Neural progenitor cell (in vitro differentiated cells): Measurements from ENCODE around the gene MEIS1. TPM values are rescaled to one million over a fixed set of nuclear protein-coding genes. Genes with fewer than 3 reads are reported as not detected.

Experiments used
- DNase-seq: peaks from one replicate; pipeline ENCODE4 v3.0.0-alpha.2; 2016; ENCODE audit warnings: low spot score
- H2AFZ ChIP-seq: fragments of 200-600 bp; sonication (generic); replicated peaks from 2 replicates; pipeline ENCODE4 v1.6.1; 2016; ENCODE audit warnings: antibody characterized with exemption
- H3F3A ChIP-seq: fragments of 200-600 bp; sonication (generic); 2 replicates; pipeline ENCODE4 v1.6.1; 2016; ENCODE audit warnings: antibody characterized with exemption, low read depth
- H3K27ac ChIP-seq: fragments of 200-600 bp; sonication (generic); 2 replicates; pipeline ENCODE4 v1.5.1; 2016; ENCODE audit warnings: mild to moderate bottlenecking
- H3K27me3 ChIP-seq: fragments of 200-600 bp; sonication (generic); 2 replicates; pipeline ENCODE4 v1.6.1; 2016; ENCODE audit warnings: mild to moderate bottlenecking, moderate library complexity
- H3K36me3 ChIP-seq: fragments of 200-600 bp; sonication (generic); 2 replicates; pipeline ENCODE4 v1.5.1; 2016
- H3K4me1 ChIP-seq: fragments of 200-600 bp; sonication (generic); 2 replicates; pipeline ENCODE4 v1.6.1; 2016; ENCODE audit warnings: mixed run types
- H3K4me2 ChIP-seq: fragments of 200-600 bp; sonication (generic); 2 replicates; pipeline ENCODE4 v1.6.1; 2016
- H3K4me3 ChIP-seq: fragments of 200-600 bp; sonication (generic); 2 replicates; pipeline ENCODE4 v1.5.1; 2016
- H3K79me2 ChIP-seq: fragments of 200-600 bp; sonication (generic); 2 replicates; pipeline ENCODE4 v1.6.1; 2016; ENCODE audit warnings: low read depth
- H3K9ac ChIP-seq: fragments of 200-600 bp; sonication (generic); 2 replicates; pipeline ENCODE4 v1.6.1; 2016
- H3K9me3 ChIP-seq: fragments of 200-600 bp; sonication (generic); 2 replicates; pipeline ENCODE4 v1.5.1; 2016; ENCODE audit warnings: low read depth
- H4K20me1 ChIP-seq: fragments of 200-600 bp; sonication (generic); 2 replicates; pipeline ENCODE4 v1.6.1; 2016; ENCODE audit warnings: low read depth
- H3K27ac Mint-ChIP-seq: 3 replicates; pipeline ENCODE4 v1.8.0; 2021; ENCODE audit warnings: mixed read lengths
- H3K27me3 Mint-ChIP-seq: 2 replicates; pipeline ENCODE4 v1.8.0; 2022; ENCODE audit warnings: low read depth, mild to moderate bottlenecking, inconsistent platforms, moderate library complexity, mixed read lengths; ENCODE audit not compliant: insufficient read depth
- H3K36me3 Mint-ChIP-seq: 3 replicates; pipeline ENCODE4 v1.8.0; 2021; ENCODE audit warnings: mixed read lengths
- H3K4me1 Mint-ChIP-seq: 3 replicates; pipeline ENCODE4 v1.8.0; 2021; ENCODE audit warnings: mixed read lengths
- H3K4me3 Mint-ChIP-seq: 3 replicates; pipeline ENCODE4 v1.8.0; 2021; ENCODE audit warnings: mild to moderate bottlenecking, moderate library complexity, mixed read lengths
- H3K9me3 Mint-ChIP-seq: 3 replicates; pipeline ENCODE4 v1.8.0; 2020; ENCODE audit warnings: mixed read lengths
- EZH2 ChIP-seq: fragments of 200-600 bp; sonication (generic); IDR thresholded peaks from 2 replicates; pipeline ENCODE4 v1.6.1; 2017; ENCODE audit warnings: antibody characterized with exemption, mild to moderate bottlenecking, moderate library complexity
- EZH2phosphoT487 ChIP-seq: fragments of 200-600 bp; sonication (generic); IDR thresholded peaks from 2 replicates; pipeline ENCODE4 v1.6.1; 2017; ENCODE audit warnings: antibody characterized with exemption
- total RNA-seq: library from RNA; depleted of rRNA; stranded (reverse); fragments of >200 nt; gene quantifications from 2 replicates; pipeline ENCODE4 v1.2.3, GENCODE V29; 2015; ENCODE audit warnings: low replicate concordance
- TF ChIP-seq, protein P1 (sequence below): fragments of 200-600 bp; sonication (generic); IDR thresholded peaks from 2 replicates; pipeline ENCODE4 v1.5.1; 2017; ENCODE audit warnings: antibody characterized with exemption, mild to moderate bottlenecking

MEIS1 gene
- total RNA-seq, 1 donor from 2014 or later: 14.7 TPM

DNA sequence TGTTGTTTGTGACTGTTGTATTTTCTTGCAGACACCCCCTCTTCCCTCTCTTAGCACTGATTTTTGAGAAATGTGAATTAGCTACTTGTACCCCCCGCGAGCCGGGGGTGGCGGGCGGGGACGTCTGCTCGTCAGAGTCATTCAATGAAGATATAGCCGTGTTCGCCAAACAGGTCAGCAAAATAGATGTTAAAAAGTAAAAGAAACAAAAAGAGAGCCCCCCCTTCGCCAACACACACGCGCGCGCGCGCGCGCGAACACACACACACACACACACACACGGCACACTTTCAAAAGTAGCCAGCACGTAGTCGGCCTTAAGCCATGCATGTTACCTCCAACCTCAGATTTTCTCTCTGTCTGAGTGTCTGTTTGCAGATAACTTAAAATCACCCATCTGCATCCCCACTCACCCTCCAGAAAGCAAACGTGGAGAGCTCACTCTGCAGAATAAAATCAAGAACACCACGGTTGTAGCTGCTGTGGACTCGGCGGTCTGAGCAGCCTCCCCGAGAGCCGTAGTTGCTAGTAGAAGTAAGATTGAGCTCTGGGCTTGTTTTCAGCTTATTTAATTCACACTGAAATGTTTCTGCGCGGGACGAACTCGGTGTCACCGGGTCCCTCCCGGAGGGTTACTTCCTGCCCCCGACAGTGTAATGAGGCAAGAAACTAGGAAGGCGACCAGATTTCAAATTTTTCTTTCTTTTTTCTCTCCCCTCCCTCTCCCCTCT lies 5.1 kb downstream of the MEIS1 start:
- Mint-ChIP-seq H3K4me3 (peak overlapping the region; percentile 93), H3K27ac (peak overlapping the region; percentile 90), H3K27me3 (peaks cover 48% of the 10 kb centered on the region), H3K36me3 (peaks cover 19% of the 10 kb centered on the region), H3K9me3 (no peaks in the 10 kb centered on the region), H3K4me1 (peaks cover 59% of the 10 kb centered on the region)
- H3K9me3 ChIP-seq: no peaks in the 10 kb centered on the region
- peak overlapping the region; percentile 91 for H3K4me2 ChIP-seq
- H3K9ac ChIP-seq: no peak overlapping the region
- H3K27ac ChIP-seq: no peak overlapping the region
- H3K4me3 ChIP-seq: peak overlapping the region; percentile 61
- DNase-seq: peak; percentile 39
- TF ChIP-seq EZH2: peak; percentile 53
- peak; percentile 60 for TF ChIP-seq EZH2phosphoT487
- TF ChIP-seq, protein P1, sequence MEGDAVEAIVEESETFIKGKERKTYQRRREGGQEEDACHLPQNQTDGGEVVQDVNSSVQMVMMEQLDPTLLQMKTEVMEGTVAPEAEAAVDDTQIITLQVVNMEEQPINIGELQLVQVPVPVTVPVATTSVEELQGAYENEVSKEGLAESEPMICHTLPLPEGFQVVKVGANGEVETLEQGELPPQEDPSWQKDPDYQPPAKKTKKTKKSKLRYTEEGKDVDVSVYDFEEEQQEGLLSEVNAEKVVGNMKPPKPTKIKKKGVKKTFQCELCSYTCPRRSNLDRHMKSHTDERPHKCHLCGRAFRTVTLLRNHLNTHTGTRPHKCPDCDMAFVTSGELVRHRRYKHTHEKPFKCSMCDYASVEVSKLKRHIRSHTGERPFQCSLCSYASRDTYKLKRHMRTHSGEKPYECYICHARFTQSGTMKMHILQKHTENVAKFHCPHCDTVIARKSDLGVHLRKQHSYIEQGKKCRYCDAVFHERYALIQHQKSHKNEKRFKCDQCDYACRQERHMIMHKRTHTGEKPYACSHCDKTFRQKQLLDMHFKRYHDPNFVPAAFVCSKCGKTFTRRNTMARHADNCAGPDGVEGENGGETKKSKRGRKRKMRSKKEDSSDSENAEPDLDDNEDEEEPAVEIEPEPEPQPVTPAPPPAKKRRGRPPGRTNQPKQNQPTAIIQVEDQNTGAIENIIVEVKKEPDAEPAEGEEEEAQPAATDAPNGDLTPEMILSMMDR: no peak
- peaks cover 68% of the 10 kb centered on the region for H3F3A ChIP-seq
- peaks cover 71% of the 10 kb centered on the region for H3K4me1 ChIP-seq
- no peaks in the 10 kb centered on the region for H3K79me2 ChIP-seq
- no peak overlapping the region for H2AFZ ChIP-seq
- H4K20me1 ChIP-seq: peaks cover 49% of the 10 kb centered on the region
- H3K36me3 ChIP-seq: no peaks in the 10 kb centered on the region
- H3K27me3 ChIP-seq: peaks cover 97% of the 10 kb centered on the region

DNA sequence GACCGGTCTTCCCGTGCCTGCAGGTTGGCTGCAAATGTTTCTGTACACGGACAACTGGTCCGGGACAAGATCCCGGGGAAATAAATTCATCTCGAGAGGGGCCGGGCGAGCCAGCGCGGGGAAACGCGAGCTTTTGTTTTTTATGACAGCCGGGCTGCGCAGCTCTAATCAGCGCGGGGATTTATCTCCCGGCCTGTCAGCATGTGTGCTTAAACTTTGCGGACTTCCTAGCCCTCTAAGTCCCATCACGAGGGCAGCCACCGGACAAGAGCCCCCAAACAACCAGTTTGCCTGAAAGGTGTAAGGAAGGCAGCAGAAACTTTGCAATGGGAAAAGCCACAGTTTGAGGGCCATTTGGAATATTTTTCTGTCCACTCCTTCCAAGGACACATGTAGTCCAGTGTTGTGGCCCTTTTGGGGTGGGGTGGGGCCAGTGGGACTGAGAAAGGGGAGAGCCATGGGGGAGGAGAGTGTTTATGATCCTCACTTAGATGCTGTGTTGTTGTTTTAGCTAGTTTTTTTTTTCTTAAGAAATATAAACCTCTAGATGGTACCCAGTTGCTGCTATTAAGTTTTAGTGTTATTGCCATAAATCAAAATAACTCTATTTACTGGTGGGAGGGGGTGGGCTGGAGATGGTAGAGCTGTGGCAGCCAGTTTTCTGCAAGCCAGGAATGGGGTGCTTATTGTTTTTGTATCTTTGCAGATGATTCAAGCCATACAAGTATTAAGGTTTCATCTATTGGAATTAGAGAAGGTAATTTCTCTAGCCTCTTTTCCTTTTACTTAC lies 6.0 kb downstream of the MEIS1 start:
- no peaks in the 10 kb centered on the region for H3K9me3 Mint-ChIP-seq
- H3K4me3 Mint-ChIP-seq: peak overlapping the region; percentile 93
- Histone ChIP-seq H3K4me1 (peaks cover 76% of the 10 kb centered on the region), H4K20me1 (peaks cover 54% of the 10 kb centered on the region), H3K9me3 (no peaks in the 10 kb centered on the region), H3F3A (peaks cover 70% of the 10 kb centered on the region), H3K27ac (no peak overlapping the region), H3K79me2 (no peaks in the 10 kb centered on the region), H3K36me3 (no peaks in the 10 kb centered on the region), H3K4me2 (peak overlapping the region; percentile 91), H2AFZ (no peak overlapping the region), H3K9ac (no peak overlapping the region), H3K27me3 (peaks cover 100% of the 10 kb centered on the region), H3K4me3 (peak overlapping the region; percentile 61)
- H3K27ac Mint-ChIP-seq: no peak overlapping the region
- H3K4me1 Mint-ChIP-seq: peaks cover 64% of the 10 kb centered on the region
- H3K27me3 Mint-ChIP-seq: peaks cover 48% of the 10 kb centered on the region
- peaks cover 19% of the 10 kb centered on the region for H3K36me3 Mint-ChIP-seq
- DNase-seq: peak; percentile 74
- TF ChIP-seq EZH2phosphoT487: peak; percentile 56
- peak; percentile 57 for TF ChIP-seq EZH2
- TF ChIP-seq, protein P1: no peak

DNA sequence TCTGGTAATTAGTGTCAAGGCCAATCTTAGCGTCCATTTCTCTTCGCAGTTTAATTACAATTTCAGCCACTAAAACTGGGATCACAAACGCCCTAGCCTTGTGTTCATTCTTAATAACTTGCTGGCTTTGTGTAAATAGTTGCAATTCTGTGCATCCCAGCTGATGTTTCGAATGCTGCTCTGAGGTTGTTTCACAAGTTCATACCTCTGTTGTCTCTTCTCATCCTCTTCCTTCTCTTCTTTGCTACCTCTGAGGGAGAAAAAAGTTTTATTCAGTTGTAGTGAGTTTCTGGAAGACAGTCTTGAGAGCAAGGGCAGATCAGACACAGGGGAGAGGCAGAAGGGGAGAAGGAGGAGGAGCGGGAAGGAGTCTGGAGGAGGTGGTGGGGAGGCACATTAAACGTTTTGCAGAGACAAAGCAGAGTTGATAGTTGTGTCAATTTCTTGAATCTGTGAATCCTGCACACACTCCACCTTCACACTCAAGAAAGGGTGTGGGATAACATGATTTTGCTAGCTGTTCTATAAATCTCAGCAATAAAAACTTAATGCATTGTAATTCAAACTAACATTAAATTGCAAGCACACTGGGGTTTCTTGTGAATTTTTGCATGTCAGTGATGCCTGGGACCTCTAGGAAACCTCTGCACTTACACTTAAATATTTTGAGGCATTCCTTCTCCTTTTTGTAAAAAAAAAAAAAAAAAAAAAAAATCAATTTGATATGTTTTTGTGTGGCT lies 6.8 kb downstream of the MEIS1 start:
- H3K36me3 Mint-ChIP-seq: peaks cover 19% of the 10 kb centered on the region
- H3K9me3 ChIP-seq: no peaks in the 10 kb centered on the region
- H3K4me1 Mint-ChIP-seq: peaks cover 60% of the 10 kb centered on the region
- no peaks in the 10 kb centered on the region for H3K79me2 ChIP-seq
- H3K27ac Mint-ChIP-seq: no peak overlapping the region
- H4K20me1 ChIP-seq: peaks cover 57% of the 10 kb centered on the region
- no peak for DNase-seq
- peaks cover 100% of the 10 kb centered on the region for H3K27me3 ChIP-seq
- no peaks in the 10 kb centered on the region for H3K36me3 ChIP-seq
- H3K27ac ChIP-seq: no peak overlapping the region
- peaks cover 49% of the 10 kb centered on the region for H3K27me3 Mint-ChIP-seq
- peaks cover 76% of the 10 kb centered on the region for H3K4me1 ChIP-seq
- no peak overlapping the region for H2AFZ ChIP-seq
- no peak overlapping the region for H3K9ac ChIP-seq
- H3K4me3 Mint-ChIP-seq: peak overlapping the region; percentile 93
- no peak overlapping the region for H3K4me2 ChIP-seq
- H3K4me3 ChIP-seq: no peak overlapping the region
- H3K9me3 Mint-ChIP-seq: no peaks in the 10 kb centered on the region
- TF ChIP-seq EZH2phosphoT487 (no peak), EZH2 (no peak)
- TF ChIP-seq, protein P1: no peak
- H3F3A ChIP-seq: peaks cover 72% of the 10 kb centered on the region
